NCI-H2227 treated with DMSO at 0.1 percent for 48 hours (cell line): ENCODE data around the gene EPHB1.

Source experiments
- DNase-seq: peaks from one replicate; lab custom pipeline; 2025; lab: John Stamatoyannopoulos, UW

Gene EPHB1

DNA sequence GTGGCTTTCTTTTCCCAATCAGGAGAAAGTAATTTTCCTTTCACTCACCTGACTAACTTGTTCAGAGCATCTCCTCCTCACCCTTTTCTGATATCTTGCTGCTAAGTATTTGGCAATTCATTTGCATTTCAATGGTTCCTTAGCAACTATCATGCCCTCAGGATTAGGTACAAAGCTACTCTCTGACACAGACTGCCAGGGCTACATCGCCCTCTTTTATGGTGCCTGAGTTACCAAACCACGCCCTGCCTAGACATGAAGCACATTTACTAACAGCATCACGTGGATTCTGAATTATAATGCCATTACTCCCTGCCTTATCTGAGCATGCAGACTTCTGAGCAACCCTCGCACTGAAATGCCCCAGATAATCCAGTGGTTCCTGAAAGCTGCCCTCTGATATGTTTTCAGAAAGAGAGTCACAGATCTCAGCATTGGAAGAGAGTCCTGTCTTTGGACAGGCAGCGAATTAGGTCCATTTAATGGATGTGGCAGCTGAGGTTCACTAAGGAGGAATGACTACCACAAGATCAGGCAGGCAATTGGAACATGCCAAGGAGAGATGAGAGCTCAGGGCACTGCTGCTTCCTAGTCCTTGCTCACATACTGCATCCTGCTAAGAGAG lies 14.5 kb downstream of the EPHB1 start:
- no peak for DNase-seq

DNA sequence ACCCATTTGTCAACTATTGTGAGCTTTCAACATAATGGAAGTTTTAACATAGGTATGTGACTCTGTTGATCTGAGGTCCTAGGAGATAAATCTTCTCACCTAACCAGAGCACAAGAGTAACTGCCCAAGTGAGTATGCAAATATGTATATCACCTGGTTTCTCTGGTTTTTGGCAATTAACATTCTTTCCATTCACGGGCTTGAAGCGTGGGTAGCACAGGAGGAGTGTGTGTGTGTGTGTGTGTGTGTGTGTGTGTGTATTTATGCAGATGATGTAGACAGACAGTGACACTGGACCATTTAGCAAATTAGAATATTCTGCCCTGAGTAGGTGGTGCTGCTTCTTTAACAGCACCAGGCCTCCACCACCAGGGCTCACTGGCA lies 15.0 kb downstream of the EPHB1 start:
- DNase-seq: no peak

DNA sequence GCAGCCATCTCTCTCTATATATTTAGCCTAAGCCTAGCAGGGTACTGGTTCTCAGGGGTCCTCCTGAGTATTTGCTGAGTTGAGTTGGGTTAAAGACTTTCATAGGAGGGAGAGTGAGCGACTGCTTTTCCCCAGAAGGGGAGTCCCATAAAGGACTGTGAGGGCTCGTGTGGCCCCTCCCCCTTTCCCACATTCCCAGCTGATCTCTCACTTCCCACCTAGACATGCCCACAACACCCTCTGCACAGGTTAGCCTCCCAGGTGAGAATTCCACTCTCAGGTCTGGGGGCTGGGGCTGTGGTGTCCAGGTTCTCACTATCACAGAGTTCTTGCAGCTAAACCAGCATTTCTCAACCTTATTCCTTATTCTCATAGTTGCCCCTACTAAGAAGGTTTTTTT lies 15.8 kb downstream of the EPHB1 start:
- no peak for DNase-seq

DNA sequence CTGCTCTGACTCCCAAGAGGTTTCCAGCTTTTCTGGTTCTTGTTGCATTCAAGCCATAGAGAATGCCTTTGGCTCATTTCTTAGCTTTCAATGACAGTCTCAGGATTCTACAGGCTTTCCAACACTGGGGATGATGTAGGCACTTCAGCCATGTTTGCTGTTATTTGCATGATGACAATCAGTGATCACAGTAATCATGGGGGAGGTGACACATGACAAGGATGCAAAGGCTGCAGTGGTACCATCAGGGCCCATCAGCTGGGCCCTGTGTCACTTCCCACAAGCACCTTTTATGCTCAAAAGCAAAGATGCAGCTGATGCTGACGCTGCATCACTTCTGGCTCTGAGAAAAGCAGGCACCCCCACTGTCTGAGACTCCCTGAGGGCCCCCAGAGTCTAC lies 18.6 kb downstream of the EPHB1 start:
- DNase-seq: no peak

DNA sequence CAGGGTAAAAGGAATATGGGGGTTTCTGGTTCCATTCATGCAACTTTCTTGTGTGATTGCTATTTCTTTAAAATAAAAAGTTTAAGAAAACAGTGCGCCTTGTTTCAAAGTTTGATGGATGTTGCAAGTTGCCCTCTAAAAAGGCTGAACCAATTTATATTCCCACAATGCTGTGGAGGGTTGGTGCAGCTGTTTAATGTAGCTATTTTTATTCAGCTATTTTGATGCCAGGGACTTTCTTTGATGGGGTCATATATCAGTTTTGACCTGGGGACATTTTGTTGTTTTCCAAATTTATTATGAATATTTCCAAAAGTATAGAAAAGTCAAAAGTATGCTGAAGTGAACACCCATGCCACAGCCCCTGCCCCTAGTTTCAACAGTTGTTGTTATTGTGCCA lies 20.5 kb downstream of the EPHB1 start:
- no peak for DNase-seq

DNA sequence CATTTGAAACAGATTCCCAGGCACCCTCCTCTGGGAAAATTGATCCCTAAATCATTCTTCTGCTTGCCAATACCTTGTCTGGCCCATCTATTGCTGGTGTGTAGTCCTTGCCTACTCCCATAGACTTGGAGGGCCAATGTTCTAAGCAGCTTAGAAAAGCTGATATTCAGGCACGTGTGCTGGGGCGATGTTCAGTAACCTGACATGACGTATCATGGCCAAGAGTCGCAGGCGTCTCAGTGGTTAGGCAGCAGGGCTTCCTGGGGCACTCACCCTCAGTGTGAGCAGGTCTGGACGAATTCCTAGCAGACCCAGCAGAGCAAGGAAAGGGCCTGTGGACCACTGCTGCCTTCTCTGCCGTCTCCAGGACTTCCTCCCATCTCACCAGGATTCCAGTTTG lies 21.6 kb downstream of the EPHB1 start:
- DNase-seq: no peak

DNA sequence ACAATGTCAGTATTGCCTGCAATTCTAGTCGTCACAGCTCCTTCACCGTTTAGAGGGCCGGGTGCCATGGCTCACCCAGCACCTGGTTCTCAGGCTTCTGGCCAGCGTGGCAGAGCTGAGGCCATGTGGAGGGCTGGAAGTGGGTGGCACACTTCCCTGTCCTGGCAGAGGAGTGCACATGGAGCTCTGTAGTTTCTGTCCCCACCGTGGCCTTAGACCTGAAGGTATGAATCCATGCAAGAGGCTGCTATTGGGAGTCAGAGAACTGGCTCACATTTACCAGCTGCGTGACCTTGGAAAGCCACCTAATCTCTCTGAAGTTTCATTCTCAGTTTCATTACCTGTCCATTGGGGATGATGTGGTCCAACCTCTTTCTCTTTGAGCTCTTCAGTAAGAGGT lies 22.2 kb downstream of the EPHB1 start:
- no peak for DNase-seq

DNA sequence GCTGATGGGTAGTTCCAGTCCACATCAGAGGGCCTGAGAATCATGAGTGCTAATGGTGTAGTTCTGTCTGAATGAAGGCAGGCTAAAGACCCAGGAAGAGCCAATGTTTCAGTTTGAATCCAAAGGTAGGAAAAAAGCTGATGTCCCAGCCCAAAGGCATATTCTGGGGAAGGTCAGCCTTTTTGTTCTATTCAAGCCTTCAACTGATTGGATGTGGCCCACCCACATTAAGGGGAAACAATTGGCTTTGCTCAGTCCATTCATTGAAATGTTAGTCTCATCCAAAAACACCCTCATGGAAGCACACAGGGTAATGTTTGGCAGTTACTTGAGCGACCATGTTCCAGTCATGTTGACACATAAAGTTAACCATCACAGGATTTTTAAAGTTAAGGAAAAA lies 25.9 kb downstream of the EPHB1 start:
- DNase-seq: no peak

DNA sequence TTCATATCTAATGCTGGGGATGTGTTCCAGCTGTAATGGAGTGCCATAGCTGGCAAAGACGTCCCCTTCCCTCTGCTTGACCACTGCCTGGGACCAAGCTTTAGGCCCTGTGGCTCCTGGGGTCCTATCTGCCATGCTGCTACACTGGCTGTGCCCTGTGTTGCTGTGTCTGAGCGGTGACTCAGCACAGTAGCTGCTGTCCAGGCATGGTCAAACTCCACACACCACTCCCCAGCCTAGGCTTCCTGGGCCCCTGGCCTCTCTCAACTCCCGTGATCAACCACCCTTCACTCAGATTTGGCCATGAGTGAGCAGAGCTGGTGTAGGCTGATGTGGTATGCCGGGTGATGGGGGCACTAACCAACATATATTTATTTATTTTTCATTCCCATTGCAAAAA lies 27.0 kb downstream of the EPHB1 start:
- DNase-seq: no peak

DNA sequence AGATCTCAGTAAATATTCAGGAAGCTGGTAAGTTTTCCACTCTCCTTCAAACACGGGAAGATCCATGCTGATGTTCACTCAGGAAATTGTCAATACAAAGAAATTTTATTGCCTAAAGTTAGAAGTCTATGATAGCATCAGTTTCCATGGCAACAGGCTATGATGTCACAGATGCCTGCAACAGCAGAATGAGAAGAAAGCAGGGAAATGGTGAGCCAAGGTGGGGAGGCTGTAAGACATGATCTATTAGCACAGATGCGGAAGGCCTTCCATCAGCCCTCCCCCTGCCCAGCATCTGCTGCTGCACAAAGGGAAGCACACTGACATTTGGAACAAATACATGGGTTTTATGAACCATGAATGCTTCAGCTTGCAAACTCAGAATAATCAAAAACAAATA lies 28.6 kb downstream of the EPHB1 start:
- no peak for DNase-seq

DNA sequence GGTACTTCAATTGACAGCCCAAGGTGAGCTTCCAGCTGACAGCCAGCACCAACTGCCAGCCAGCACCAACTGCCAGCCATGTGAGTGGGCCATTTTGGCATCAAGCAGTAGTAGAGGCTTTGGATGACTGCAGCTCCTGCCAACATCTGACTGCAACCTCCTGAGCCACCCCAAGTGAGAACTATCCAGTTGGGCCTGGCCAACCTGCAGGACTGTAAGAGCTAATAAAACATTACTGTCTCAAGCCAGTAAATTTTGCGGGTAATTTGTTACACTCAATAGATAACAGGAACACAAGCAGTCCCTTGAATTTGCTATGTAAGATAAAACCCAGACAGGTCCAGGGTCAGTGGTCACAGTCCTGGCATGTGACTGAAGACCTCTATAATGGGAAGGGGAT lies 29.7 kb downstream of the EPHB1 start:
- DNase-seq: no peak

DNA sequence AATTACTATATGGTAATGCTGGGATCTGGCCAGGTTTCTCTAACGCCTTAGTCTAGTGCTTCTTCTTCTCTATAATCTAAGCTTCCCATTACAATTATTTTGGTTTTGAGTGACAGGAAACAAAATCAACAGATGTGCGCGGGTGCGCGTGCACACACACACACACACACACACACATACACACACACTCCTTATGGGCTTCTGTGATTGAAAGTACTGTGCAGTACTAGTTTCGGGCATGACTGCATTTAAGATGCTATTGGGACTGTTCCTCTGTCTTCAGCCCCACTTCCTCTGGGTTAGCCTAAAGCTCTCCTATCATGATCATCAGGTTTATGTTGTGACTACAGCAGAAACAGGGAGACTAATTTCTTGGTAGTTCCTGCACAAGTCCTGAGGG lies 32.2 kb downstream of the EPHB1 start:
- DNase-seq: no peak

DNA sequence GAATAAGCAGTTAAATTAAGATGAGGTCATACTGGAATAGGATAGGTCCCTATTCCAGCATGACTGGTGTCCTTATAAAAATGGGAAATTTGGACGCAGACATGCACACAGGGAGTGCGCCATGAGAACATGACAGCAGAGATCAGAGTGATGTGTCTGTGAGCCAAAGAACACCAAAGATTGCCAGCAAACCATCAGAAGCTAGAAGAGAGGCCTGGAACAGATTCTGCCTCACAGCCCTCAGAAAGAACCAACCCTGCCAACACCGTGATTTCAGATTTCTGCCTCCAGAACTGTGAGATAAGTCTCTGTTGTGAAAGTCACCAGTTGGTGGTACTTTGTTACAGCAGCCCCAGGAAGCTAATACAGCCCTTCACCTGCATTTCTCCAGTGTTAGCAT lies 34.7 kb downstream of the EPHB1 start:
- DNase-seq: no peak

DNA sequence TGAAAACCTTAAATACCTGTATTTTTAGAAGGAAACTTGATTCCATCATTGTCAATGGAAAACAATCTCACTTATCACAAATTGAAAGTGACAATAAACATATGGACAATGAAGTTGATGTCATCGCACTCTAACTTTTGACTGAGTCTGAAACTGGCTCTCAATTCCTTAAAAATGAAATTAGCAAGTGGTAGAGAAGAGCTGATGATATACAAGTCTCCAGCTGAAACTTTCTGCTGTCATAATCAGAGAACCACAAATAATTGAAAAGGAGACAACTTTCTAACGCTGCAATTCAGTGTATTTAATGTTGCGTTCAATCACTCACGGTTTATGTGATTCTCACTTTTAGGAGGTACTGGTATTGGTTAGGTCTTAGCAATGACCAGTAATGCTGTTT lies 37.5 kb downstream of the EPHB1 start:
- DNase-seq: no peak

DNA sequence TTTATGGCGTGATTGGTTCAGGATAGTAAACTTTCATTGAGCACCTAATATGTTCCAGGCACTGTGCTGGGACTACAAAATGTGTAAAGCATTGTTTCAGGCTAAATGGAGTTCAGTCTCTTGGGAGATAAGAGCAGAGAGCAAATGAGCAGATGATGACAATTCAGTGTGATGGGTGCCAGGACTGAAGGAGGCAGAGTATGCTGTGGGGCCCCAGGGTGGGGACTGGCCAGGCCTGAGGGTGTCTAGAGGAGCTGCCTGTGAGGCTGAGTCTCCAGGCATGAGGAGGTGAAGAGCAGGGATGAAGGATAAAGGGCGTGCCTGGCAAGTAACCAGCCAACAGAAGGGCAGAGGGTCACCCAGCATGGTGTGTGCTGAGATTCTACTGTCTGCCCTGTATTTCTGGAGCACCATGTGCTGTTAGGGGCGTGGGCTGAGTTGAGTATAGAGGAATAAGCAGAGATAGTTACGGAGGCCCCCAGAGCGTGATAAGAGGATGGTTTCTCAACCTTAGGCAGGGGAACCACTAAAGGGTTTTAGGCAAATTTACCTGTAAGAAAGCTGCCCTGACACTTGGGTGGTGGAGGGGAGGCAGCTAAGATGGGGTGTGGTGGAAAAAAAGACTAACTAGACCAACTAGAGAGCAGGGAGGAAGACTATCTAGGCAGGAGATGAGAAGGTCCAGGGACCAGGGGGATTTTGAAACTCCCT lies 38.5 kb downstream of the EPHB1 start:
- no peak for DNase-seq

DNA sequence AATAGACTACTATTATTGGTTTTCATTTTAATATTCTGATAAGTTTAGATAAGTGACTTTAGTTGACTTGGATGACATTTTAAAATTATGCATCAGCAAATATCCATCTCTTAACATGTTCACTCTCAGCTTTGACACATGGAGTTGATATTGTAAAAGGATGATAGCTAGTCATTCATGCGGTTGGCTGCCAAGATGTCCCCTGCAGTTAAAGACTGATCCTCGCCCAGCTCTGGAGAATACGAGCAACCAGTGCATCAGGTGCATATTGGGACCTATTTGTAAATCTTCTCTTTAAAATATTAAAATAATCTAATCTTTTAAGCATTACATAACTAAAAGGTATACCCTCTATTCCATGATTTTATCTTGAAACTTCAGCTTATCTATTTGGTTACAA lies 41.9 kb downstream of the EPHB1 start:
- no peak for DNase-seq

DNA sequence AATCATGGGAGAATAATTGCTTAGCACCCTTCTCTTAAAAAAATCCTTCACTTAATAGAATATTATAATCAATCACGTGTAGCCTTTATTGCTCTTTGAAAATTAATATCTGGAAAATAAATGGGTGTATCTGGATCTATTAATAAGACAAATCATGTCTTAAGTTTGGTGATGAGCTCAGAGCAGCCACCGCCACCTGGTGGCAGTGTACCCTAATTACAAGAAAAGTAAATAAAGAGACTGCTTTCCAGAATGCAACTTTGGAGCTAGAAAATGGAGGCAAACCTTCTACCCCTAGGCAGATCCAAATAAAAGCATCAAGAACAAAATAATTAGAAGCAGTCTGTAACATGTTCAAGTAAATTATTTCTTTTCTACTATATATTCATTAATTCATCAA lies 43.5 kb downstream of the EPHB1 start:
- DNase-seq: no peak

DNA sequence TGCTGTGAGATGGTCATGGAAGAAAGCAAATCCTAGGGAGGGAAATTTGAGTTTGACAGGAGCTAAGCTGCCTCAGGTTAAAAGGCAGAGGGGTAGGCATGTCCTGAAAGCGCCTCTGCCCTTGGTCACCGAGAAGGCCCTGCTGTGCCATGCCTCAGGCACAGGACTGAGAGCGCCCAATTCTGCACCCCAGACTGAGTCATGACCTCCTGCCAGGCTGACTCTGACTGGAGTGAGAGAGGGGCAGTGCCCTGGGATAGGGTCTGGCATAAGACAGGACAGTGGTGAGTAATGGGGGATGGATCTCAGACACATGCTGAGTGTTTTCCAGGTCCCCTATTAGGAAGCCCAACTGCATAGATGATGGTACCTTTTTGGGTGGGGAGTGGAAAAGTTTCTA lies 44.4 kb downstream of the EPHB1 start:
- DNase-seq: no peak

DNA sequence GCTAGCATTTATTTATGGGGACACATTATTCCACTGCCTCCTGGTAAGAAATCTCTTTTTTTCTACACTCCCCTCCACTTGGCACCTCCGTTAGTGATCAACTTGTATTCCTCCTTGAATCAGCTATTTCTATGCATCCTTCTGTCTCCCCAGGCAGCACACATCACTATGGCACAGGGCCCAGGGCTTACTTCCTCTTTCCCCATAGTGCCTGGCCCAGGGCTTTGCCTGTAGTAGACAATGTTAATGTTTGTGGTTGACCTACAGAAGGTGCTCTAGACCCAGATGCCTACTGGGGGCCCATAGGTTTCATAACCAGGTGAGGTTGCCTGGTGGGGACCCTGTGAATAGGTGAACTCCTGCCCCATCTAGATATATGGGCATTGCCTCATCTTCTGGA lies 44.9 kb downstream of the EPHB1 start:
- no peak for DNase-seq

DNA sequence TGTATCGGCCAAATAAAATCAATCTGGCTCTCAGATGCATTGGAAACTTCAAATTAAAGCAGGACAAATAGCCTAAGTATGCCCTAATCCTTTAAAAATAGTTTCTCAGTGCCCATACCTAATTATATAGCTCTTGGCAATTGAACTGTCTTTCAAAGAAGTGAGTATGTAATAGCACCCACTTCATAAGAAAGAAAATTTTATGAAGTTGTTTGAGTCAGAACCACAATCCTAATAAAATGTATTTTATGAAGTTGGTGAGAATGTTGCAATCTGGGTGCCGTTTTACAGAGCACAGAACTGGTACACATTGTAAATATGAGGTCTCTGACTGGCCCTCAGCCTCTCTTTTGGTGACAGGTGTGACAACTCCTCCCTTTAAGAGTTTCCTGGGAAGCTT lies 45.4 kb downstream of the EPHB1 start:
- DNase-seq: no peak

DNA sequence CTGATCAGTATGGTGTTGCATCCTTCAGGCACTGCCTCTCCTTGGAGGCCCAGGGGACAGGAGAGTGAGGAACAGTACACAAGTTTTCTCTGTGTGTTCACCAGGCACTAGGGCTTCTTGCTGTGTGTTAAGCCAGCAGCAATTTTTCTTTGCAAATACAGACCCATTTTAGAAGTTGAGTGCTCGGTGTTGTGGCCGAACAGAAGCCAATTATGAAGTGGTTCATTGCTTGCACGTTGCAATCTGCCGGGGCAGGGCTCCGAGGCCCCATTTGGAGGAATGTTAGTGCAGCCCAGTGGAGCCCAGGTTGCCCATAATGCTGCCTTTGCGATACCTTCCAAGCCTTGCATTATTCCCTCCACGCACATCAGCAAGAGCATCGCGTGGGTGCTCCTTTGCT lies 51.0 kb downstream of the EPHB1 start:
- DNase-seq: no peak

DNA sequence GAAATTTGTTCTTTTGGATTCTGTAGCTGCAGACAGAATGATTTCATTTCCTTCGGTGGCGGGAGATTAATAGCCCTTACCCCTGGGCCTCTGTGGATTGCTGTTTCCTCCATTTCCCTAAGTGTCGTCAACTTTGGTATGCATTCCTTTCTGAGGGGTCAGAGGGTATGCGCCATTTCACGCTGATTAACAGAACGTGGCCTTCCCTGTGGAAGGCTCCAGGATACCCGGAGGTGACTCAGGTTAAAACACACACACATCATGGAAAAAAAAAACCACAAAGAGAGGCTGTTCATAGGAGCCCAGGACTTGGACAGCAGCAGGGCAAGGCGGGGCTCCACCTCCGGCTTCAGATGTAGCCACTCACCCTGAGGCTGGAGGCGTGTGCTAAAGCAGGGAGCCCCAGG lies 51.9 kb downstream of the EPHB1 start:
- DNase-seq: no peak

DNA sequence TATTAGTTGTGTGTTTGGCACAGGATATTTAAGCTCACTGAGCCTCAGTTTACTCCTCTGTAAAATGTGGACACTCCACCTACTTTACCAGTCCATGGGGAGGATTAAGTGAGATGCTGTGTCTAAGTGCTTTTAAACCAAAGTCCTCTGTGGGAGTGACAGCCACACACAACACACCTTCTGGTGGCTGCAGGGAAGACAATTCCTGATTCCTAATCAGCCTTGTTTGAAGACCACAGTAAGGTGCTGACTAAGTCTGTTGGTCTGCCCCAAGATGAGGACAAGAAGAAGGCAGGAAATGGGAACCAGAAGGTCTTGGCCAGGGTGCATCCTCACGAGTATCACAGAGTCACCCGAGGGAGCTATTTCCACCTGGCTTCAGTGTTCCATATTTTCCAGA lies 52.3 kb downstream of the EPHB1 start:
- no peak for DNase-seq

DNA sequence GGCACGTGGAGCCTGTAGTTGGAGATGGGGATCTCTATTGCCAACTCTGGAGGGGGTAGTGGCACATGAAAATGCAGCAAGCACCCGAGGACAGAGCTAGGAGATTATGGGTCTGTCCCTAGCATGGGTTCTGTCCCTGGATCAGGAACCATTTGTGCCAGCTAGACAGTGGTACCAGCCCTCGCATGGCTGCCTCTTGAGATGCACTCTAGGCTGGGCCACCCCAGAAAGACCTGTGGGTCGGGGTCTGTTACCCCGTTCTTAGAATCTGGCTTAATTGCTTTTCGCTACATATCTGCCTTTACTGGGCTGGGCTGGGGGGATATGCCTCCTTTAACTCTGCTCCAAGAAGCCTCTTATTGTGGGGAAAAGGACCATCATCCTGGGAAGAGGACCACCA lies 54.5 kb downstream of the EPHB1 start:
- DNase-seq: no peak
